Activated CD4-positive, CD25-positive, alpha-beta regulatory T cell treated with anti-CD3 and anti-CD28 coated beads, Interleukin-2, amount 50 U/mL, for 72 hours (primary cell): ENCODE results near the gene USP53.
"Not testable (repeated sequence)": the region's sequence is repeated elsewhere in the genome, so short reads cannot be mapped to it uniquely, and the experiment has no call there.

ENCODE experiments used
- DNase-seq: peaks from one replicate; pipeline ENCODE4 v3.0.0; 2021

USP53 gene

GRCh38 chr4:119328695-119329094 is 116.2 kb downstream of the USP53 start:
- DNase-seq, result no peak

- DNase-seq, result no peak
Measured at GRCh38 chr4:119329835-119330620, 117.5 kb downstream of the USP53 start.

- not testable (repeated sequence) for DNase-seq
Measured at GRCh38 chr4:119336332-119336979, 123.9 kb downstream of the USP53 start.

GRCh38 chr4:119337010-119337409 is 124.5 kb downstream of the USP53 start:
- DNase-seq, result no peak

- not testable (repeated sequence) for DNase-seq
Measured at GRCh38 chr4:119339895-119340294, 127.4 kb downstream of the USP53 start.

- not testable (repeated sequence) for DNase-seq
Measured at GRCh38 chr4:119343293-119343692, 130.8 kb downstream of the USP53 start.
